Activated T-cell treated with anti-CD3 and anti-CD28 coated beads for 24 hours (primary cell): Measurements from ENCODE around the gene PSMB11.

Experiments used
- DNase-seq: peaks from one replicate; pipeline ENCODE4 v3.0.0-alpha.2; 2020; ENCODE audit warnings: low read depth

The PSMB11 gene

DNA sequence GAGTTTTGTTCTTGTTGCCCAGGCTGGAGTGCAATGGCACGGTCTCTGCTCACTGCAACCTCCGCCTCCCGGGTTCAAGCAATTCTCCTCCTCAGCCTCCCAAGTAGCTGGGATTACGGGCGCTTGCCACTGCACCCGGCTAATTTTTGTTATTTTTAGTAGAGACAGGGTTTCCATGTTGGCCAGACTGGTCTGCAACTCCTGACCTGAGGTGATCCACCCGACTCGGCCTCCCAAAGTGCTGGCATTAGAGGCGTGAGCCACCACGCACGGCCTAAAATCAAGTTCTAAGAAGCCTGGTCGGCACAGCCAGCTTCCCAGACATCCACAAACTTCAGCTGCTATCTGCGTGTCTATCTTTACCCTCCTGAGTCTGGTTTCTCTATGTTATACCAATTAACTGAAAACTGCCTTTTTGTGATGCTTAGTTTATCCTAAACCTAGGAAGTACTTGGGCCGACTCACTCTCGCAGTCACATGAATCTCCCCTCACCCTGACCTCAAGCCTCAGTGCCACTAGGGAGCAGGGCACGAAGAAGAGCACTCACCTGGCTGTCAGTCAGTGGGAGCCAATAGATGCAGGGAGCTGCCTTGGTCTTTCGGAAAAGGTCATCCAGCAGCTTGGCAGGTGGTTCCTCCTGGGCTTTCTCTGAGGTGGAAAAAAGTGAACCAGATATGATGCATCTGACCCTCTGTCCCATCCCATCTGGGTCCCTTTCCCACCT is 18.7 kb downstream of the PSMB11 start:
- no peak for DNase-seq

DNA sequence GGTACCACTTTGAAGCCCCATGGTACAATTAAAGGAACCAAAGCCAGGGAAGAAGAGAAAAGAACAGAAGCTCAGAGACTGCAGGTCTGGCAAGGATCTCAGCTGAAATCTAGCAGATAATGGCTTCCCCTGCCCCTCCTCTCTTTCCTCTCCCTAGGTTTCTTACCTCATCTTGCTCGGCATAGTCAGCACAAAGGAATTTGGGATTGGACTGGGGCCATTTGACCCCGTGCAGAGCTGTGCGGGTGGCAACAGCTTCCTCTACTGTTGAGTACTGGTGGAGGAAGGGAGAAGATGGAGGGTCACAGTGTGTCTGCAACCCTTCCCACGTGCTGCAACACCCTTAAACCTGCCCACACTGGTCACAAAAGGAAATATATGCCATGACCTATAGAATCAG is 20.0 kb downstream of the PSMB11 start:
- no peak for DNase-seq

DNA sequence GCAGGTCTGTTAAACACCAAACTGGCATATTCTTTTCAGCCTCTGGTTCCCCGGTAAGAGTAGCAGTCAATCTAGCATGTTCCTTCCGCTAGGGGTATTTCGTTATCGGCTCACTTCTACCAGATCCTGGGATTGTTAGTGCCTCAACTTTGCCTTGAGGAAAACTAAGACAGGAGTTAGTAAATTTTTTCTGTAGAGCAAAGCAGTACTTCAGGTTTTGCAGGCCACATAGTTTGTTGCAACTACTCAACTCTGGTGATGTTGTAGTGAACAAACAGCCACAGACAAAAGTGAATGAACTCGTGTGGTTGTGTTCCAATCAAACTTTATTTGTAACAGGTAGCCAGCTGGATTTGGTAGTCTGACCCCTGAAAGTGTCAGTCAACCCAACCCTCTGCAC is 21.6 kb downstream of the PSMB11 start:
- no peak for DNase-seq

DNA sequence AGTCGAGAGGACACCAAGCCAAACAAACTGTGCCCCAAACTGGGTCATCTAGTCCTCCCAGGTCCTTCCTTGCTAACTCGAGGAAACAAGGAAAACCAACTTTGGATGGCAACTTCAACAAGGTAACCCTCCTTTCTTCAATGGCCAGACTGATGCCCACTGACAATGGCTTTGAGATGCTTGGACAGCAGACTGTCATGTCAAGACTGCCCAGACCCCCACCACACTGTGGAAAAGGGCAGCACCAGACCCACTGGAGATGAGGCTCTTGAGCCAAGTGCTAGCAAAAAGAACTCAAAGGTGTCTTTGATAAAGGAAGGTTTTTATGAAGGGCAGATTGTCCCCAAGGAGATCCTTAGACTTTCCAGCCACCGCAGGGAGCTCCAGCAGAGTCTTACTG is 24.4 kb downstream of the PSMB11 start:
- DNase-seq, result no peak

DNA sequence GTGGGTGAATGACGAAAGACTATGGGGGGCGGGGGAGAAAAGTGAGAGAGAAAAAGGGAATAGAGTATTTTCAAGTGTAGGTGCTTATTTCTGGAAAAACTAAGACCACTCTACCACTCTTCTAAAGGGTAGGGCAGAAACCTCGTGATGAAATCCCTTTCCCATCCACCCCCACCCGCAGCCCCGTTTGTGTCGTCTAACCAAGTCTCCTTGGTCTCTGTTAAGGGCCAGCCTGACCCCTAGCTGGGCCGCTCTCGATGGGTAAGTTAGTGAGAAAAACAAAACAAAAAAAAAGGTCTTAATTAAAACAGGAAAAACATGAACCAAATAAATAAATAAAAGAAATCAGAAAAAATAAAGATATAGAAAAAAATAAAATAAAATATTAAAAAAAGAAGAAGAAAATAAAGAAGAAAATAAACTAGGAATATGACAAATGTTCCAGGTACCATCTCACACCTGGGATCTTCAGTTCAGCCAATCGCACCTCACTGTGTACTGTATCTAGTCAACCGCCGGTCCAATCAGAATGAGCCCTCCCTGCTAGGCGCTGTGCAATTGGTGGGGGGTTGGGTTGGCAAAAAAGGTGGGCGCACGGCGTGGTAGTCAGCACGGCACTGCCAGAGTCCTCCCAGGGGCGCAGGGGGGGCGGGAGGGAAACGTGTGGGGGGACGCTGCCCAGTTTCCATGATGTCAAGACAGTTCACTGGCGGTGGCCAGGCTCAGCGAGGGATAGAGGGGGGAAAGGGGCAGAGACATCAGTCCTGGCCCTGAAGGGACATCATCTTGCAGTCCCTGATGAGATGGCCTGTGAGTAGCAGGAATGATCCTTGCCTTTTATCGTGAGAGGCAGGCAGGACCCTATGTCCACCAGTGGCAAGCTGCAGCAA is 25.1 kb downstream of the PSMB11 start:
- no peak for DNase-seq

DNA sequence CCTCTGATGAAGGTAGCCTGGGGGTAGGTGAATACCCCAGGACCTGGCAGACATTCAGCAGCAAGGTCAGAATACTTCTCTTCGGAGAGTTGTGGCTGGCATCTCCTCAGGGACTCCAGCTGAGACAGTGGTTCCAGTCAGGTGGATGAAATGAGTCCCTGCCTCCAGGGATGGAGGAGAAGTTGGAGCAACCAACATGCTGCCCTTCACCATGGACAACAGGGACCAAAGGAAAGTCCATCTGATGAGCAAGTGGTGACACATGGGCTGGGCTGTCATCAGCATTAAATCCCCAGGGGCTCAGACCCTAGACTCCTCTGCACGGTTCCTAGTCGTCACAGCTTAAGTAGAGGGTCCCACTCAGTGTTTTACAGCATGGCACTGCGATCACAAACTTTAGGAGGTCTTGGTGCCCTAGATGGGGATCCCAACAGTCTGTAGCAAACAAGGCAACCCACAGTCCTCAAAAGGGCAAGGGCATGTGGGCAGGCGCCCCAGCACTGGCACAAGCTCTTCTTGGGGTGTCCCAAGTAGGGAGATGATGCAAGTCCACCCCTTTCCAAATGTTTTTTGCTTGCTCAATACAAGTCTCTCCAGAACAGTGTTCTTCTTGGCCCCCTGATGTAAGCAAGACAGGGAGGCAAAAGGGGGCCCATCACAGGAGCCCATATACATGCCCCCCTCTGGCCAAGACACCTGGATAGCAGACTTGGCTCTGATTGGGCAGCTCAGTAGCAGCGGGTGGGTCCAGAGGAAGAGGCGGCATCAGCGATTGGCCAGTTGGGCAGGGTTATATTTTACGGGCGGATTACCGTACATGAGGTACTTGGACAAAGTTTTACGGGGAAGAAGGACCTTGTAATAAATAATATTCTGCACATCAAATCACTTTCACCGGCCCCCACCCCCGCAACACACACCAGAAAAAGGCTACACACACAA is 26.1 kb downstream of the PSMB11 start:
- DNase-seq, result no peak

DNA sequence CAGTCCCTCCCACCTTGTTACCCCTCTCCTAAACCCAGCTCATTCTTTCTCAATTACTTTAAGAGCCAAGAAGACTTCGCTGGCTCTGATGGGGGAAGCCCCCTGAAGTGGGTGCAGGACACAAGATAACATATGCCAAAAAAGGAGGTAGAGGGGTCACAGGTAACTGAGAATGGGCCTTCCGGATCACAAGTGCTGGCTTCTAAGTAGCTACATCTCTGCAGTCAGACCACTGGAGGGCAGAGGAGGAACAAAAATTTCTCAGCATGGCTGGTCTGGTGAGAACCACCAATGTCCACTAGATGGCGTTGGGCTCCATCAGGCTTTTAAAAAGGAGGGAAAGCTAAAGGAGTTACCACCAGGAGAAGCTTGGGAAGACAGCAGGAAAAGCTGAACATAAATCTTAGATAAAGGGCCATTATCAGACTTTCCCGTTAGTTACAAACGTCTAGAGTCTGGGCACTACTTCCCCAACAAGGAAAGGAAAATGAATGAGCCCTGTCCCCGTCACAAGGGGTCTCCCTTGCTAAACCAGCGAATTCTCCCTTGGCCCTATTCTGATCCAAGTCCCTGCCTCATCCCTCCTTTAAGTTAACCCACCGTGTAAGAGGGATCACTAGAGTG is 26.9 kb downstream of the PSMB11 start:
- DNase-seq, result peak; percentile 70

DNA sequence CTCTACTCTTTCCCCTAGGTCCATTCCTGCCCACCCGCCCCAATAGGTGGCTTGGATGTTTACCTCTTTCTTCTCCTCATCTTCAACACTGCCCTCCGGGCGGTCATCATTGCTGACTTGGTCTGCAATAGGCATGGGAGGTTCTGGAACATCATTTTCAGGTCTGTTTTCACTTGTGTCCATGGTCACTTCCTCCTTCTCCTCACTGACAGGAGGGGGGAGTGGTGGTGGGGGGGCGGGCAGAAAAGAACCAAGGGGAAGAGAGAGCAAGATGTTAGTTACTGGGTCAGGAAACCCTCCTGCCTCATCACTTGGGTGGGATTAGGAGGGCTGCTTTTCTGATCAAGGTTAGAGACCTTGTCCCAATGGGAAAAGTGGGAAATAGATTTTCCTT is 27.4 kb downstream of the PSMB11 start:
- no peak for DNase-seq

DNA sequence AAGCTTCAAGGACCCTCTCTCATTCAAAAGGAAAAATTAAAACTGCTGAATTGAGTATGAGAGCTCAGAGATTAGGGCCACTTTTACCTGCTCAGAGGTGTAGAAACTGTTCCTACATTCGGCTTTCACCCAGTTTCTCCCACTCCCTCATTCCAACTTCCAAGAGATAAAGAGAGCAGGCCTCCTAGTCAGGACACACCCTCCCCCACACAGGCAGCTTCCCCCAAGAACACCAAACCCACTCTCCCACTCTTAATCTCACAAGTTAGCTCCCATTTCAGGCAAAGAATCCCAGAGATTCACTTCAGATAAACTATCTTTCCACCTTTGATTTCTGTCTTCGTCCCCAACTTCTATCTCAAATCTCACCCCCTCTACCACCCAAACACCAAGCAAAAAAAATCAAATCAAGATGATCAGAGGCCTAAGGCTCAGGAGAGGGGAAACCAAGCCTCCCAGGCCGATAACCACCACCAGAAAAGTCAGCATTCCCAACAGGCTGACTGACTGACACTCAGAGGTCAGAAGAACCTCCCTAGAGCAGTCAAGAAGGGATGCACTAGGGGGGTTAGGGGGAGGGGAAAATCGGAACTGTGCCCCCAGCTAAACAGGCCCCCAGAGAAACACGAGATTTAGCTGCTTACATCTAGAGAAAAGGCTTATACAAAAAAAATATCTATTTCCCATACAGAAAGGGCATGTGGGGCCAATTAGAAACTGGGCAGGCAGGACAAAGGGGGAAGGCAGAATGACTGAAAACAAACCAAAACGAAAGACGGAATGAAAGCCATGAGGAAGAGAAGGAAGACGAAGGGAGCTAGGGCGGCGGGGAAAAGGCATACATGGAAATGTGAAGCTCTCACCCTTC is 28.5 kb downstream of the PSMB11 start:
- no peak for DNase-seq

DNA sequence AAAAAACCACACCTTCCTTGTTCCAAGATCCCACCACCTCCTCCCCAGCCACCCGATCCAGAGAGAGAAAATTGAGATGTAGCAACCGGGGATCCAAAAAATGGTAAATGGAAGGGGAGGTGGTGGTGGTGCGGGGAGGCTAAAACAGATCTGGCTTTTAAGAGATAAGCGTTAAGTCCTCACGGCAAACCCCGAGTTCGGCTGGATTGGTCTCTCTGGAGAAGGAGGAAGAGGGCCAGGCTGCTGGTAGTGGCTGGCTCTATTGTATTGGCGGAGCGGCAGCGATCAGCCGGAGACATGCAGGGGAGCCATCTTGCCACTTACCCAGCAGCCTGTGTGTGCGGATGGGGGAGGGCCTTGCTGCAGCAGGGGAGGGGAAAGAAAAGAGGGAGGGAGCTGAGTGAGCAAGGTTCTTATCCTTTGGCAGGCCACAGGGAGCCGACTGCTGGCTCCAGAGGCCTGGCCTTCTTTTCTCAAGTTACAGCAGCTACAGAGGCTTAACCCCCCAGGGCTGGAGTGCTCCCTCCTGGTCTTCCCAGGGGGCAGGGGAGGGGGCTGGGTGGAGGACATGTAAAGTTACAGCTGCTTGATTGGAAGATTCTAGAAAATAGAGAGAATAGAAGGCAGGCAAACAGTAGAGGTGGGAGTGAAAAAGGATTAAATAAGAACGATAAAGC is 29.4 kb downstream of the PSMB11 start:
- peak; percentile 74 for DNase-seq

DNA sequence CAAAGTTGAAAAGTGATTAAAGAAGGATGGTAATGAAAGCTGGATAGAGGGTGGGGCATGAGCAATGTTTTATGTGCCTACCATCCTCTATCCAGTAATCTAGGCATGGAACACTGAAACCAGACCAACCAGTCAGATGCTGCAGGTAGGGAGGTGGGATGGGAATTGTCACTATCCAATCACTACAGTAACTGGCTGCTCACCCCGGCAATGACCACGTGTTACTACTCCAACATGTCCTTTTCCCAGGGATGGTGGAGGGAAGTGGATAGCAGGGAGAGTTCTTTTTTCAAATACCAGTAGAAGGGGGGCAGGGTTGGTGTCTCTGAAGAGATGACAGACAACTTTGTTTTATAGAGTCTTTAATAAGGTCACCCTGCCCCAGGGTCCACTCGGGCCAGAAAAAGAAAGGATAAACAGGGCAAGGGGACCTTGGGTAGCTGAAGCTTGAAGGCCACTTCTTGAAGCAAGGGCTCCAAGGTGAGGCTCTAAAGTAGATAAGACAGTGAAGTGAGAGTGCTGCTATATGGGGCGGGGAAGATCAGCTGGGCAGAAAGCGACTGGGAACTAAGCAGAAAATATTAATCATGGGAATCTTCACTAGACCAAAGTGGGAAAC is 30.0 kb downstream of the PSMB11 start:
- DNase-seq, result no peak

DNA sequence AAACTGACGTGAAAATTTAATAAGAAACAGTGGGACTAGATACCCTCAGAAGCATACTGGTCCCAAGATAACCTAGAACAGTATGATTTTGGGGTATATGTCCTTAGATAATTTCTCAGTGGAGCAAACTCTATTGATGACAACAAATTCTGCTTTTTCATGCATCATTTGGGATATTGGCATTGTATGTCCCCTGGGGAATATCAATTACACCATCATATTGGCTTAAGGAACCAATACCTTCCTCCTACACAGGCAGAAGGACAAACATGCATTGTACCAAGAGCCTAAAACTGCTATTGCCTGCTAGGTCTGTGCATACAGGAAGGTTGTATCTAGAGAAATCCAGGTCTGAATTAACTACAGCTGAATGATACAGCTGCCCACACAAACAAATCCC is 32.9 kb downstream of the PSMB11 start:
- DNase-seq, result no peak

DNA sequence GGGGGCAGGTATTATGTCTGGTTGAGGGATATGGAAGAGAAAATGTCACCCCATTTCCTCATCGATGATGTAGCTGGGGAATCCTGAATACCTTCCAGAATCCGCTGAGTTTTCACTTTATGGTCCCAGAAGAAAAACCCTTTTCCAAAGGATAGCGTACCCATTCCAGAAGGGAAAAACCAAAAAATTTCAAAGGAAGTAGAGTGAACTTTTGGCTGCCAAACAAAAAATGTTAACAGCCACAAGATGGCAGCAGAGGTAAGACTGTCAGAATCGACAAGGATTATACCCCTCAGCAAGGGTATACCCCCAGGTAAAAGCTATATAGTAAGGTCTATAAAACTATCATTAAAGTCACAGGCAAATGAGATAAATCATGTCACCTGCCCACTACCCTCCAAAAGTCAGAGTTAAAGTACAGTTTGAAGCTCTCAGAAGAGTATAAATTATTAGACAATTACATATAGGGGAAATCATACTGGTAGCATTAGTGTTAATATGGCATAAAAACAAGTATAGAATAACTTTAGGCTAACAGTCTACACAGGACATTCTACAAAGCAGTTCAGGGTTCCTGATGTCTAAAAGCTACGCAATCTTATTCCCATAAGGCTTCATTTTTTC is 34.9 kb downstream of the PSMB11 start:
- no peak for DNase-seq

DNA sequence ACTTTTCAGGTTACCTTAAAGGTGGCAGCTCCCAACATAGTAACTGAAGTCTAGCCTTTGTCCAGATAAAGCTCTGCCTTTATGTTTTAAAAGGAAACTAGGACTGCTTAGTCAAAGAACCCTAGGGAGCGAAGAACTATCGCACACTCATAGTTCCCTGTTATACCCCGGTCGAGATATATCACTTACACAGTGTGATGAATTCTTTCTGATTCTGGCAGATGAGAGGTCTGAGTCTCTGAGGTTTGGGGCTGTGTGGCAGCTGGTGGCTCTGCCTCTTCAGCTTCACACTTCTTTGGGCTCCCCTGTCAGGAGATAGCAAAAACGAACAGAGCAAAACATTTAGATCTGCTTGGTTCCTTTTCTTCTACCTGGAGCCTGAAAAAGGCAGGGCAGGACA is 36.0 kb downstream of the PSMB11 start:
- no peak for DNase-seq

DNA sequence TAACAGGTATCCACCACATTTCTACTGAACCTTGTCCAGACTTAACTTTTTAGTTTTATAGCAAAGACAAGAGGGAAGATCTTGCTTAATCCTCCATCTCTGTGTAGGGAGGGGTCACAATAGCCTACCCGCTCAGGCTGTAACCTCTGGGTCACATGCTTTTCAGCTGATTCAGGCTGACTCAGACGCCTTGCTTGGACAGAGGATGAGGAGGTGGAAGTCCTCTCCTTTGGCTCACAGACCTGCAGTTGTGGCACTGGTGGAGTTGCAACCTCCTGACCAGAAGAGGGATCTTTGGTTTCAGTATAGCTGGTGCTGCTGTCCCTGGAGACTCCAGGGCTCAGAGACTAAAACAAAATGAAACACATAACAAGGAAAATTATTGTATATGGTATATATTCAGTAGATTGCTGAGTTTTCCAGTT is 36.7 kb downstream of the PSMB11 start:
- DNase-seq, result no peak

DNA sequence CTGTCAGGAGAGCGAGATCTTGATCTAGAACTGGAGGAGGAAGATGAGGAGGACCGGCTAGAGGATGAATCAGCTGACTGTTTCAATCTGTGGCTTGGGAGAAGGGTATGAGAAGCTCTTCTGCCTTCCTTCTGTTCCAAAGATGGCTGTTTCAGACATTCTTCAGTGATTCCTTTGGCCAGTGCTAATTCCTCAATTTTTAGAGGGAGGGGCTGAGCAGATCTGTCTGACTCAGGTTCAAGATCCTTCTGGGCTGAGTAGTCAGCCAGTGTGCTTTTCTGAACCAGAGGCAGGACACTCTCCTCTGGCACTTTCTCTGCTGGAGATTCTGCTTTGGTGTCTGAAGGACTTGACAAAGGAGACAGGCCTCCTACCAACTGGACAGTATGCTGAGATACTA is 37.7 kb downstream of the PSMB11 start:
- no peak for DNase-seq

DNA sequence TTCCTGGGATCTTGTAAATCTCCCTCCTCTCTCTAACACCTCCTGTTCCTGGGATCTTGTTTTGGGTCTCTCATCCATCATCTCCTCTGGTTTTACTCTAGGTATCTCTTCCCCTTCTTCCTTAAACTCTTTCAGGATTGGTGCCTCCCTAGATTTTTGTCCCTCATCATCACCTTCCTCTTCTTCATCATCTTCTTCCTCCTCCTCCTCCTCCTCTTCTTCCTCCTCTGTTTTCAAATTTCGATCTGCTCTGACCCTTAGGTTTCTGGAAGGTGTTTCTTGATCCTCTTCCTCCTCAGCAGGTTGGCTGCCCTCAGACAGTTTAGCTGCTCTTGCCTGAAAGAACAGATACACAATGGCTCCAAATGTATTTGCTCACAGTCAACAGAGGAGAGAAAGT is 38.5 kb downstream of the PSMB11 start:
- DNase-seq, result no peak

DNA sequence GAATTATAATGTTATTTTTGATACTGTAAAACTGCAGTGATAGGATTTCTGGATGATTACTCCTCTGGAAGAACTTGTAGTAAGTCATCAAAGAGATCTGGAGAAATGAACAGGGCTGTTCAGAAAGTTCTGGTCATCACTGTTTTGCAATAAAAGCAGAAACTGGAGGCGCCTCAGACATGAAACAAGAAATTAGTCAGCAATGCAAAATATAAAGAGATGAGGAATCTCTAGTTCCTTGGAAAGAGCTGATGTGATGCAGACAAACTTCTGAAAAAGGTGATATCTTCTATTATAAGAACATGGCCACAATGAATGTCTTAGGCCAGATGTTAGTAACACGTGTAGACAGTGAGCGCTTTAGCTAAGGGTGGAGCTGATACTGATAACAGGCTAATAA is 43.4 kb downstream of the PSMB11 start:
- DNase-seq, result no peak

DNA sequence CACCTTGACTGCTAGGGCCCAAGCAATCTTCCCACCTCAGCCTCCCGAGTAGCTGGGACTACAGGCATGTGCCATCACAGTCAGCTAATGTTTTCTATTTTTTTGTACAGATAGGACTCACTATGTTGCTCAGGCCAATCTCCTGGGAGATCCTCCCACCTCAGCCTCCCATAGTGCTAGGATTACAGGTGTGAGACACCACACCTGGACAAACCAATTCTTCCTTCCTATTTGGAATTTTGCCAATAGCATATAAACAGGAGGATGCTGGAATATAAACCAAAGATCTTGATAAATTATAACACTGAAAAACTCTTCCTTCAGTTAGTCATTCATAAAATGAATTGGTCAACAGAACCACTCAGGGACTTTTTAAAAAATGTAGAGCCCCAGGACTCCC is 44.6 kb downstream of the PSMB11 start:
- no peak for DNase-seq
